ENCODE measurements around the gene GALNT10. TPM values are rescaled to one million over a fixed set of nuclear protein-coding genes. Genes with fewer than 3 reads are reported as not detected.

Gene GALNT10
- polyA plus RNA-seq, 1 experiment: 203 TPM

GRCh38 chr5:154207204-154207603, 16.7 kb downstream of the GALNT10 start:
- ChIA-PET POLR2A (no interaction called here), CTCF (interaction anchor here (2.4 to 3.8 kb wide), 2 partner anchors 10 to 198 kb away, joined by 5 to 17 read pairs; no protein-coding TSS in a partner anchor)
- TF ChIP-seq CTCF (IDR thresholded peaks at IDR 0.05; ENCODE audit: insufficient read depth, low read depth, low read length): no peak
- no peak for DNase-seq (ENCODE audit: low read depth)
- Histone ChIP-seq H3K36me3 (ENCODE audit: control insufficient read depth, insufficient read depth, low read length) (peaks cover 3% of the 10 kb centered on the region), H3K27me3 (ENCODE audit: control insufficient read depth, insufficient read depth, low read length) (no peaks in the 10 kb centered on the region), H3K4me3 (ENCODE audit: low read depth, low read length) (no peak overlapping the region)

- TF ChIP-seq CTCF (IDR thresholded peaks at IDR 0.05; ENCODE audit: insufficient read depth, low read depth, low read length): no peak
- CTCF ChIA-PET: interaction anchor here (0.6 to 3.8 kb wide), 3 partner anchors 12 to 195 kb away, joined by 3 to 17 read pairs (median 3); no protein-coding TSS in a partner anchor
Observed at GRCh38 chr5:154209591-154210081, 19.1 kb downstream of the GALNT10 start.

GRCh38 chr5:154210163-154210562, 19.6 kb downstream of the GALNT10 start:
- H3K27me3 ChIP-seq (ENCODE audit: control insufficient read depth, insufficient read depth, low read length): no peaks in the 10 kb centered on the region
- H3K4me3 ChIP-seq (ENCODE audit: low read depth, low read length): no peak overlapping the region
- ChIA-PET CTCF (interaction anchor here (1.5 kb wide), 1 partner anchor 195 kb away, joined by 3 read pairs; no protein-coding TSS in a partner anchor), POLR2A (no interaction called here)
- TF ChIP-seq CTCF (IDR thresholded peaks at IDR 0.05; ENCODE audit: insufficient read depth, low read depth, low read length): no peak
- no peak for DNase-seq (ENCODE audit: low read depth)
- H3K36me3 ChIP-seq (ENCODE audit: control insufficient read depth, insufficient read depth, low read length): peaks cover 1% of the 10 kb centered on the region

More at GRCh38 chr5:154209591-154210081, 19.1 kb downstream of the GALNT10 start:
- Histone ChIP-seq H3K36me3 (ENCODE audit: control insufficient read depth, insufficient read depth, low read length) (peaks cover 1% of the 10 kb centered on the region), H3K4me3 (ENCODE audit: low read depth, low read length) (no peak overlapping the region), H3K27me3 (ENCODE audit: control insufficient read depth, insufficient read depth, low read length) (no peaks in the 10 kb centered on the region)
- no peak for DNase-seq (ENCODE audit: low read depth)
- POLR2A ChIA-PET: no interaction called here

DNA sequence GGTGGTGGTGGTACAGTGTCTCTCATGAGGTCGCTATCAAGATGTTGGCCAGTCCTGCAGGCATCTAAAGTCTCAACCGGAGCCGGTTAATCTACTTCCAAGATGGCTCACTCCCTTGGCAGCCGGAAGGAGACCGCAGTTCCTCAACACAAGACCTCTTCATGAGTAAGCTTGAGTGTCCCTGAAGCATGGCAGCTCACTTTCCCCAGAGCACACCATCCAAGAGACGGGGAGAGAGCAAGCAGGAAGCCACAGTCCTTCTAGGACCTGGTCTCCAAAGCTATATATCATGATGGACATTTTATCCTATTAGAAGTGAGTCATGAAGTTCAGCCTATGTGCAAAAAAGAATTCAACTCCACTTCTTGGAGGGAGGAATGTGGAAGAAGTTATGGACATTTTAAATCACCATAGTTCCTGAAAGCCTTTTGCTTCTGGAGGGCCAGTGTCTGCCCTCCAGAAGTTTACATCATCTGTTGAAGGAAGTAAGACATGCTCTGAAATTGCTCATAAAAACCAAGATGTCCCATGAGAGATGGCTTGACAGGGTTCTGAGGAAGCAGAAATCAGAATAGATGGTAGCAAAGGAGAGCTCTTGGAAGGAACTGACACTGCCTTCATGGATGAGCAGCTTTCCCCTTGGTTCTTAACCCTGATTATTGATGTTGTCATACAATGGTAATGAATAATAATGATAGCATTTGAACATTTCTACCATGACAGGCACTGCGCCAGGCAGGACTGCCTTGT, 21.3 kb downstream of the GALNT10 start:
- POLR2A ChIA-PET: no interaction called here
- no peaks in the 10 kb centered on the region for H3K27me3 ChIP-seq (ENCODE audit: control insufficient read depth, insufficient read depth, low read length)
- no peaks in the 10 kb centered on the region; the same call in 1 of the 2 replicates for H3K36me3 ChIP-seq (ENCODE audit: control insufficient read depth, insufficient read depth, low read length)
- CTCF ChIA-PET: interaction anchor here (0.6 kb wide), 1 partner anchor 22 kb away, joined by 3 read pairs; no protein-coding TSS in a partner anchor
- no peak for DNase-seq (ENCODE audit: low read depth)
- TF ChIP-seq CTCF (IDR thresholded peaks at IDR 0.05; ENCODE audit: insufficient read depth, low read depth, low read length): no peak
- no peak overlapping the region for H3K4me3 ChIP-seq (ENCODE audit: low read depth, low read length)

DNA sequence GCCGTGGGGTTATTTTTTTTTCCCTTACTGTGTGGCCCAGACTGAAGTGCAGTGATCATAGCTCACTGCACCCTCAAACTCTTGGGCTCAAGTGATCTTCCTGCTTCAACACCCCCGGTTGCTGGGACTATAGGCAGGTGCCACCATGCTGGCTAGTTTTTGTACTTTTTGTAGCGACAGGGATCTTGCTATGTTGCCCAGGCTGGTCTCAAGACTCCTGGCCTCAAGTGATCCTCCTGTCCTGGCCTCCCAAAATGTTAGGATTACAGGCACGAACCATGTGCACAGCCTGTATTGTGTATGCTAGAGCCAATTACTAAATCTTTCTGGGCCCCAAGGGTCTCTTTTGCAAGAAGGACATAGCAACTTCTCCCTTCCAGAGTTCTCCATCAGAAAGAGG, 23.1 kb downstream of the GALNT10 start:
- ChIA-PET CTCF (interaction anchor here (0.7 to 0.8 kb wide), 2 partner anchors 28 to 34 kb away, joined by 3 read pairs; no protein-coding TSS in a partner anchor), POLR2A (no interaction called here)
- Histone ChIP-seq H3K36me3 (ENCODE audit: control insufficient read depth, insufficient read depth, low read length) (no peaks in the 10 kb centered on the region; the same call in 1 of the 2 replicates), H3K27me3 (ENCODE audit: control insufficient read depth, insufficient read depth, low read length) (no peaks in the 10 kb centered on the region), H3K4me3 (ENCODE audit: low read depth, low read length) (no peak overlapping the region)
- no peak for TF ChIP-seq CTCF (IDR thresholded peaks at IDR 0.05; ENCODE audit: insufficient read depth, low read depth, low read length)
- DNase-seq (ENCODE audit: low read depth): no peak
